ENCODE results near the gene MEGF11.

Gene MEGF11

DNA sequence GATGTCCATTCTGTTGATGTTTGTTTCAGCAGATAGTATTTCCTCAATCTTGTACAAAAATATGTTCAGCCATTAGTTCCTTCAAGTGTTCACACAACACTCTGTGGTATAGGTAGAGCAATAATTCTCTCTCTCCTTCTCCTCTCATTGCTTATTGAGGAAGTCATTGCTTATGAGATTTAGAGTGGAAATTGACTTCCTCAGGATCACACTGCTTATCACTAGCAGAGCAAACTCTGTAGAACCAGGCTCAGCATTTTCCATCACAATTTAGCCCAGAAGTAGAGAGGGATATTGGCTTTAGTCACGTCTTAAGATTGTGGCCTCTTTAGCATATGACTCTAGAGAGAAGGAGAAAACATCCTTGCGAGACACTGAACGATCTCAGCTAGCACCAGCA is 353.1 kb downstream of the MEGF11 start:
- Histone ChIP-seq H3K4me1 (no peaks in the 10 kb centered on the region), H3K36me3 (peaks cover 27 to 73% (median 67%) of the 10 kb centered on the region in 3 donors), H3K27me3 (no peaks in the 10 kb centered on the region), H3K27ac (no peak overlapping the region), H3K4me3 (no peak overlapping the region), H3K9me3 (no peaks in the 10 kb centered on the region)
- TF ChIP-seq, protein P1, sequence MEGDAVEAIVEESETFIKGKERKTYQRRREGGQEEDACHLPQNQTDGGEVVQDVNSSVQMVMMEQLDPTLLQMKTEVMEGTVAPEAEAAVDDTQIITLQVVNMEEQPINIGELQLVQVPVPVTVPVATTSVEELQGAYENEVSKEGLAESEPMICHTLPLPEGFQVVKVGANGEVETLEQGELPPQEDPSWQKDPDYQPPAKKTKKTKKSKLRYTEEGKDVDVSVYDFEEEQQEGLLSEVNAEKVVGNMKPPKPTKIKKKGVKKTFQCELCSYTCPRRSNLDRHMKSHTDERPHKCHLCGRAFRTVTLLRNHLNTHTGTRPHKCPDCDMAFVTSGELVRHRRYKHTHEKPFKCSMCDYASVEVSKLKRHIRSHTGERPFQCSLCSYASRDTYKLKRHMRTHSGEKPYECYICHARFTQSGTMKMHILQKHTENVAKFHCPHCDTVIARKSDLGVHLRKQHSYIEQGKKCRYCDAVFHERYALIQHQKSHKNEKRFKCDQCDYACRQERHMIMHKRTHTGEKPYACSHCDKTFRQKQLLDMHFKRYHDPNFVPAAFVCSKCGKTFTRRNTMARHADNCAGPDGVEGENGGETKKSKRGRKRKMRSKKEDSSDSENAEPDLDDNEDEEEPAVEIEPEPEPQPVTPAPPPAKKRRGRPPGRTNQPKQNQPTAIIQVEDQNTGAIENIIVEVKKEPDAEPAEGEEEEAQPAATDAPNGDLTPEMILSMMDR (IDR thresholded peaks at IDR 0.05): no peak
- intact Hi-C loops (cut with DNase I; ENCODE audit: low total_unique reads): no loop called here
- DNase-seq: no peak

DNA sequence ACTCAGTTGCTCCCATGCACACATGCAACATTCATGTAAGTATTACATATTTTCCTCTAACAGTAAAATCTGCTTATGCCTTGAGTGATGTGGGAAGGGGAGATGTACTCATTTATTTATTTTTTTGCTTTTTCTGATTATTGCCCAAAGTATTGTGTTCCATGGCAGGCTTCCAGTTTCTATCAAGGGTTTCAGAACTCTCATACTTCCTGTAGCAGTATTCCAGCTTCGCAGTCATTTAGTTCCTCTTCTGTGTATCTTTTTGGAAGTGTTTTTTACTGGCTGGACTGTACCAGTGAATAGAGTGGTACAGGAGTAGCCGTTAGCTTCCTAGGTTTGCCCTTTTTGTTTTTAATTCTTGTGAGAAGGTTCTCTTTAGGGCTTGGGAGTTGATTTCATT is 357.3 kb downstream of the MEGF11 start:
- TF ChIP-seq, protein P1 (IDR thresholded peaks at IDR 0.05): no peak
- no peak for DNase-seq

DNA sequence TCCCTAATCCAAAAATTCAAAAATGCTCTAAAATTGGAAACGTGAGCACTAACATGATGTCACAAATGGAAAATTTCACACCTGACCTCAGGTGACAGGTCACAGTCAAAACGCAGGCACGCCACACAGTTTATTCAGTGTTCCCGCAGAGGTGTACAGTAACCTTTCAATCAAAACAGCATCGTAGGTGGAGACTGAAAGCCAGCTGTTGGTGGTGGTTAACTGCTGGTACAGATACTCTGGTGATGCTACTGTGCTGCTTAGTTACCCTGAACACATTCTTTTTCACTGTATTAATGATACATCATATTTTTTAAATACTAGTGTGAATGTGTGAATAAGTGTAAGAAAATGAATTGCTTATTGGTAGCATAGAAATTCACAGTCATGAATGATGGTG is 360.5 kb downstream of the MEGF11 start:
- Histone ChIP-seq H3K27ac (no peak overlapping the region), H3K4me1 (no peaks in the 10 kb centered on the region), H3K9me3 (no peaks in the 10 kb centered on the region), H3K27me3 (no peaks in the 10 kb centered on the region), H3K36me3 (peaks cover 18 to 49% (median 45%) of the 10 kb centered on the region in 3 donors), H3K4me3 (no peak overlapping the region)
- DNase-seq: no peak
- TF ChIP-seq, protein P1 (IDR thresholded peaks at IDR 0.05): no peak
- intact Hi-C loops (cut with DNase I; ENCODE audit: low total_unique reads): no loop called here

More for the DNA sequence above, 357.3 kb downstream of the MEGF11 start:
- intact Hi-C loops (cut with DNase I; ENCODE audit: low total_unique reads): no loop called here
- H3K27ac ChIP-seq: no peak overlapping the region
- H3K9me3 ChIP-seq: no peaks in the 10 kb centered on the region
- no peak overlapping the region for H3K4me3 ChIP-seq
- H3K36me3 ChIP-seq: peaks cover 27 to 58% (median 52%) of the 10 kb centered on the region in 3 donors
- H3K4me1 ChIP-seq: no peaks in the 10 kb centered on the region
- H3K27me3 ChIP-seq: no peaks in the 10 kb centered on the region

DNA sequence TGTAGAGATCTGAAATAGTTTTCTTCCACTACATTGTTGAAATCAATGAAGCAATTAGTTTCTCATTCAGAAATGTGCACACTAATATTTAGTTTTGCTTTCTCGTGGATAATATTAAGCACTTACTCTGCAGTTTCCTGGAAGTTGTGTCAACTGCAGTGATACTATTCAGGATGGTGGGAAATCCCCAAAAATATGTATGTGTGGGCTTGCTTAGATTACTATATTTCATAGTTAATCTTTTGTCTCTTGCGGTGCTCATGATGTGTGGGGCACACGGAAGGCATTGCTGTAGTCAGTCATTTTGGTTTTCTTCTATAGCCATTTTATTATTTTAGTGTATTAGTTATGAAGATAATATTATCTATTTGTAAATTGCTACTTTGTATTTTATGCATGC is 364.6 kb downstream of the MEGF11 start:
- Histone ChIP-seq H3K27me3 (no peaks in the 10 kb centered on the region), H3K36me3 (peaks cover 28 to 53% (median 53%) of the 10 kb centered on the region in 3 donors), H3K27ac (no peak overlapping the region), H3K9me3 (no peaks in the 10 kb centered on the region), H3K4me3 (no peak overlapping the region), H3K4me1 (no peaks in the 10 kb centered on the region)
- TF ChIP-seq, protein P1 (IDR thresholded peaks at IDR 0.05): no peak
- no peak for DNase-seq
- intact Hi-C loops (cut with DNase I; ENCODE audit: low total_unique reads): no loop called here

DNA sequence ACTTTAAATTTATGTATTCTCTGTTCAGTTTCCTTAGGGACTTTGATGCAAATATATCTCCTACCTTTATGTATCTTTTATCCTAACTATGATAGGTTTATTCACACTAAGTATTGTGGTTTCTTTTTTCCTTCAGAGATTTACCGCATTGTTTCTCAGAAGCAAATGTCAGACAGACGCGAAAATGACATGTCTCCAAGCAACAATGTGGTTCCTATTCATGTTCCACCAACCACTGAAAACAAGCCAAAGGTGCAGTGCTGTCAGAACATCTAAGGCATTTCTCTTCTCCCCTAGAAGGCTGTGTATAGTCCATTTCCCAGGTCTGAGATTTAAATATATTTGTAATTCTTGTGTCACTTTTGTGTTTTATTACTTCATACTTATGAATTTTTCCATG is 366.0 kb downstream of the MEGF11 start:
- H3K27ac ChIP-seq: no peak overlapping the region
- no peaks in the 10 kb centered on the region for H3K9me3 ChIP-seq
- no peak for DNase-seq
- H3K36me3 ChIP-seq: peaks cover 35 to 53% (median 50%) of the 10 kb centered on the region in 3 donors
- TF ChIP-seq, protein P1 (IDR thresholded peaks at IDR 0.05): no peak
- intact Hi-C loops (cut with DNase I; ENCODE audit: low total_unique reads): no loop called here
- no peak overlapping the region for H3K4me3 ChIP-seq
- no peaks in the 10 kb centered on the region for H3K4me1 ChIP-seq
- no peaks in the 10 kb centered on the region for H3K27me3 ChIP-seq

DNA sequence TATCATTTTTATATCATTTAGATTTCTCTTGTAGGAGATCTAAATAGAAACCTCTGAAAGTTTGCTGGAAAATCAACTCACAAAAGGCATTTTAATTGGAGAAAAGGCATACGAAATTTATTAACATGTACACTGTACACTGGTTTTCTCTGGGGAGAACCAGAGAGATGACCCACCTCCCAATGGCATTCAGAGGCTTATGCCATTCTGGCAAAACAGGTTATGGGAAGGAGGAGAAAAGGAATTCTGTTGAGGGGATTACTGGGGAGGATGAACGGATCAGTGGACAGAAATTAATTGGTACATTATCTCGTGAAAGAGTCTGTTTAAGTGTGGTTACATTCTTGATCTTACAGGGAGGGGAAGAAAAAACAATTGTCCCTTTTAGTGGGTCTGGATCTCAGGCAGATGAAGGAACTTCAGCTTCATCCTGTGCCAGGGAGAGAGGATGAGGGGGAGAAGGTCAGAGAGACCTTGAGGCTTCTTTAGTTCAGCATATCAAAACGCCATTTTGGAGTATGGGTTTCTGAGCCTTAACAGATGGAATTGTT is 367.8 kb downstream of the MEGF11 start:
- Histone ChIP-seq H3K4me3 (no peak overlapping the region), H3K27me3 (no peaks in the 10 kb centered on the region), H3K4me1 (no peaks in the 10 kb centered on the region), H3K27ac (no peak overlapping the region), H3K36me3 (peaks cover 35 to 59% (median 53%) of the 10 kb centered on the region in 3 donors), H3K9me3 (no peaks in the 10 kb centered on the region)
- intact Hi-C loops (cut with DNase I; ENCODE audit: low total_unique reads): no loop called here
- DNase-seq: no peak
- TF ChIP-seq, protein P1 (IDR thresholded peaks at IDR 0.05): no peak

Measured in tibial artery (tissue), 4 donors.